HG03460 (cell line): ENCODE results near the gene C1orf167.

ENCODE experiments used
- ATAC-seq: cut with Tn5 transposase; IDR thresholded peaks from one replicate; pipeline ENCODE4 v1.9.1; 2021; ENCODE audit not compliant: unreplicated experiment

The C1orf167 gene, protein sequence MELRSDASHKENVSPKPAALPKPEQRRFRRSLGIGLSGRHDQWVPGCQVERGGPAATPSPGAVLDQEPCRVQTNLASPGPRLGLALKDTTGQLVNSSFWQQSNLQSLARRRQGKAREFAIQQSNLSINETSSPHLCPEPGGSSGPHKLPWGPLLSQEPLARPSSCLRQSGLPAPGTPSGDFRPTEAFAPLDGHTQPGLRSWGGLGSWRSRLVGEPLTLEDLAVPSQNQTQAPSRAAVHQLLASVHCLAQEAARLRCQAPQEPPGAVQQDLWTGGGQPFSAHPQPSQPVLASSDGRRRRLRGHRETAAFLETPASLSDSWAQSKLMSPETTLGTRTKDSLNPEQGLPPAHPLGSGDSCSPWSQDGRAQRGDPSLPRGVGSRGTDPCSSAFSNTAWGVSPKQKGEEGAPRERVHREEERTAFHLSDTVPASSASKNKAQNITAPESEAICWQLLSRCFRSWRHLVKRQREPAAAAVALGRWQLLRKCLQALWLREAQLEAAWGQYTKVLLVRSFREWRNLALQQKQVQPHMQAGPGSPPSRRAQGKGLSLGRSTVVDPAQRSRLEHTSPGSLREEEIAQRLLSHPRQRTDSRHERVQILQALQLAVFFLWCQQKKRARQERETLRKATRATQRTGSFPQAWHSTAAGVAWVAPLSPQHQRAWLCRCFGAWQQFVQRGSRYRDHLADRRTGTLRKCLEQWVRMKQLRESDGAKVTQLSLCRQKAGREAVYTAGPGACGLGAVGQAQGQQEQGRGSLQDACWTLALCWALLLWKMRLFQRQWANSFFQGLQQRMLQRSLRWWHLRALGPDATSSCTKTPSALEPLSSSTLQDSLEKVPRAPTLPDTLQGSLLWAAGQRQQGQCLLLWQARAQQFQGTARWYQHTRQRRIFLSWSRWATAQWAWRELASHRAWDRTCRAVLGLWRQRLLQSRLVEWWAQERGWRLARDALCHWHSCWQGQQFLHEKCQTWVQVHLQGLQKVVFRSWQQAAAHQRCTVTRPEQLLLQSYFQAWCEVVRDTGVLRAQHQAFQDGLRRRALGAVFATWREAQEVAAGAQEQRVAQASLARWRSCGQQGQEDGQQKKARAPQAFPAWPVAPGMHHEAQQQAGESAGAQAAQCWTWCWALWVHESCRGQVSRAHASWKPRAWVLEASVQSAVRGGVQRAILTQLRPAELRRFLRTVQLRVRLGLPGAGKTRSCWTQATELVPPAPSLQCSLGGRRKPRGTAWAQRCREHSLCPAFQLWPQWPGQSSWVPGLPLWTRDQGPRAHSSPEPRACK (N-terminal part only)

GRCh38 chr1:11761988-11762406 is at the start of gene C1orf167:
TSS of gene C1orf167 (plus strand) at chr1:11762193. CDS start at chr1:11764401, 2,208 bp downstream.
- ATAC-seq: no peak

- no peak for ATAC-seq
Observed at GRCh38 chr1:11712285-11712684, 49.7 kb upstream of the C1orf167 start.

DNA sequence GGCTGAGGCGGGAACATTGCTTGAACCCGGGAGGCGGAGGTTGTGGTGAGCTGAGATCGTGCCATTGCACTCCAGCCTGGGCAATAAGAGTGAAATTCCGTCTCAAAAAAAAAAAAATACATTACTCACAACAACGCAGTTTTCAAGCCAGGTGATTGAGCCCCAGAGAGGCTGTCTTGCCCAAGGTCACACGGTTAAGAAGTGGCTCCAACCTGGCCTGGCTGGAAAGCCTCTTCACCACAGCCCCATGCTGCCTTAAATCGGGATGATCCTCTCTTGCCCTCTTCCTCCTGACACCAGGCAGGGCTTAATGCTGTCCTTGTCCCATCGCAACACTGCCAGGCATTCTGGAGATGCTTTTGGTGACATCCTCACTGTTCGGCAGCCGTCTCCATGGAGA is 48.9 kb upstream of the C1orf167 start:
- ATAC-seq: no peak

DNA sequence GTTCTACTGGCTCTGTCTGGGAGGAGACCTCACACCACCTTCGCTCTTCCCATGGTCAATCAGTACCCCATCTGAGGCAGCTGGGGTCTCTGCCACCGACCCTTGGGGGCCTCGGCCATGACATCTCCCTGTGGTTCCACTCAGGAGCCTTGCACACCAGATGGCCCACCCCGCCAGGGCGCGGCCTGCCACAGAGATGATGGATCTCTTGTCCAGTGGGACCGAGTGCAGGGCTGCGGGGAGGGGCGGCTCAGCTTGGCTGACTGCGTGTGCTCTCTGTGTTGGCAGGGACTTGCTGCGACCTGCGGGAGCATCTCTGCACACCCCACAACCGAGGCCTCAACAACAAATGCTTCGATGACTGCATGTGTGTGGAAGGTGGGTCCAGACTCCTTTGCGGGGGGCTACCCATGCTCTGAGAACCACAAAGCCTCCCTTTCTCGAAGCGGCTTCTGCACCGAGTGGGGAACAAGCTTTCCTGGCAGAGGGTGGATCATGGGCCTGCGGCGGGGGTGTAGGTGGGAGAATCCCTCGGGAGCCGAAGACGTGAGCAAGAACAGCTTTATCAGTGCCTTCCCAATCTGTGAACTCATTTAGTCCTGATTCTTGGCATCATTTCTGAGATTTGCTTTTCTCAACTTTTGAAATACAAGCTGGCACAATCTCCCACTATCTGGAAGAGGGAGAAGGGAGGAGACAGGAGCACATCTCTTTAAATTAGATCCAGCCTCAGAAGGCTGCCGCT is 47.0 kb upstream of the C1orf167 start:
- ATAC-seq: no peak

GRCh38 chr1:11719313-11720032 is 42.5 kb upstream of the C1orf167 start:
- ATAC-seq: peak; percentile 54

DNA sequence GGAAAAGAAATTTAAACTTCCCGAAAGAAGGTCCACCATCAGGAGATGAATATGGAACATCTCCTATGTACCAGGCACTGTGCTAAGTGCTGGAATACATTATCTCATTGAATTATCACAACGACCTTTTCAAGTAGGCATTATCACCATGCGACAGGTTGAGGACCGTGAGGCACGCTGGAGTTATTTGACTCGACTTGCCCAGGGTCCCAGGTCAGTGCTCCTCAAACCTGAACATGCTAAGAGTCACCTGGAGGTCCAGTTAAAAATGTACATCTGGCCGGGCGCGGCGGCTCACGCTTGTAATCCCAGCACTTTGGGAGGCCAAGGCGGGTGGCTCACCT is 42.0 kb upstream of the C1orf167 start:
- no peak for ATAC-seq

DNA sequence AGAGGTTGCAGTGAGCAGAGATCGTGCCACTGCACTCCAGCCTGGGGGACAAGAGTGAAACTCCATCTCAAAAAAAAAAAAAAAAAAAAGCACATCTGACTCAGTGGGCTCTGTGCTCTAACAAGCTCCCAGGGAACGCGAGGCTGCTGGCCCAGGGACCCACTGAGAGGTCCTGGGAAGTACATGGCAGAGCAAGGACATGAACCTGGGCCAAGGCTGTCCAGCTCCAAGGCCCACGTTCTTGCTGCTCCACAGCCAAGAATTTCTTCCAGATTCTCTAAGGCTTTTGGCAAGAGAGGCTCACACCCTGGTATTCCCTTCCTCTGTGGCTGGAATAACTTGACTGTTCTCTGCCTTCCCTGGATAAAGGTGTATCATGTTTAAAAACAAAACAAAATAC is 41.5 kb upstream of the C1orf167 start:
- no peak for ATAC-seq

GRCh38 chr1:11721311-11721710 is 40.7 kb upstream of the C1orf167 start:
- no peak for ATAC-seq

DNA sequence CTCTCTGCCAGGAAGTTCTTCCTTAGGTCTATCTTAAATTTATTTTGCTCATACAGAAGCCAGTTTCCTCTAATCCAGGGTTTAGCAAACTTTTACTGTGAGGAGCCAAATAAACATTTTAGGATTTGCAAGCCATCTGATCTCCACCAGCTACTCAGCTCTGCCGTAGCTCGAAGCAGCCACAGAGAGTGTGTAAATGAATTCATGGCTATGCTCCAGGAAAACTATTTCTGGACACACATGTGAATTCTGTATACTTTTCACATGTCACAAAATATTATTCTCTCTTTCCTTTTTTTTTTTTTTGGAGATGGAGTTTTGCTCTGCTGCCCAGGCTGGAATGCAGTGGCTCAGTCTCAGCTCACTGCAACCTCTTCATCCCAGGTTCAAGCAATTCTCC is 39.5 kb upstream of the C1orf167 start:
- ATAC-seq: no peak

- no peak for ATAC-seq
Observed at GRCh38 chr1:11725616-11726015, 36.4 kb upstream of the C1orf167 start.

GRCh38 chr1:11727119-11727518 is 34.9 kb upstream of the C1orf167 start:
- no peak for ATAC-seq

- no peak for ATAC-seq
Observed at GRCh38 chr1:11728126-11728806, 33.7 kb upstream of the C1orf167 start.

GRCh38 chr1:11729155-11729497 is 32.9 kb upstream of the C1orf167 start:
- no peak for ATAC-seq

DNA sequence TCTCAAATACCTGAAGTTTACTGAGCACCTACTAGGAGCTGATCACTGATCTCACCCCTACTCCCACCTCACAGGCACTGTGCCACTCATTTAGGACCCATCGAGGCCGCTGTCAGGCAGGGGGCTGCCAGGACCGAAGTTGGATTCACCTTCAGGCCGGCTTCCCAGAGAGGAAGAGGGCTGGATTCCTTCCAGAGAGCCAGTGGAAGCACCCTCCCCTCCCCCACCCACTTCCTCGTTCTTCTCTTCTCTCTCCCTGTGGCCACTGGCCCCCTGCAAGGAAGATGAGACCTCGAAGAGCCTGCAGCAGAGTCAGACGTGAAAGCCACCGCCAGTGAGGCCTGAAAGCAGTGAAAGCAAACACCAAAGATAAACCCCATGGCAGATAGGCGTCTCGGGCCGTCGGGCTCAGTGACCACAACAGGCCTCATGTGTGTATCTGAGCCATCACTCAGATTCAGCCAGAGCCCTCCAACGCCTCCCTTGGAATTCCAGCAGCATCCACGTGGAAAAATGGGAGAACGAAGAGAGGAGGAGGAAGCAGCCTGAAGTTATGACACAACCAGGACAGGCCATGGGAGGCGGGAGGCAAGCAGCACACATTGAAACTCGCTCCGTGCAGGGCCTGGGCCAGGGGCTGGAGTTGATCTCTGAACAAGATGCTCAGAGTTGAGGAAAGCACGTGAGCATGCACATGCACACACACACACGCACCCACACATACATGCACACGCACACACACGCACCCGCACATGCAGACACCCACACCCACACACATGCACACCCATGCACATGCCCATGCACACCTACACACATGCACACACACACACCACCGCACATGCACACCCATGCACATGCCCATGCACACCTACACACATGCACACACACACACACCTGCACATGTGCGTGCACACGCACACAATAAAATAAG is 32.2 kb upstream of the C1orf167 start:
- no peak for ATAC-seq

GRCh38 chr1:11730429-11730891 is 31.5 kb upstream of the C1orf167 start:
- ATAC-seq: no peak

DNA sequence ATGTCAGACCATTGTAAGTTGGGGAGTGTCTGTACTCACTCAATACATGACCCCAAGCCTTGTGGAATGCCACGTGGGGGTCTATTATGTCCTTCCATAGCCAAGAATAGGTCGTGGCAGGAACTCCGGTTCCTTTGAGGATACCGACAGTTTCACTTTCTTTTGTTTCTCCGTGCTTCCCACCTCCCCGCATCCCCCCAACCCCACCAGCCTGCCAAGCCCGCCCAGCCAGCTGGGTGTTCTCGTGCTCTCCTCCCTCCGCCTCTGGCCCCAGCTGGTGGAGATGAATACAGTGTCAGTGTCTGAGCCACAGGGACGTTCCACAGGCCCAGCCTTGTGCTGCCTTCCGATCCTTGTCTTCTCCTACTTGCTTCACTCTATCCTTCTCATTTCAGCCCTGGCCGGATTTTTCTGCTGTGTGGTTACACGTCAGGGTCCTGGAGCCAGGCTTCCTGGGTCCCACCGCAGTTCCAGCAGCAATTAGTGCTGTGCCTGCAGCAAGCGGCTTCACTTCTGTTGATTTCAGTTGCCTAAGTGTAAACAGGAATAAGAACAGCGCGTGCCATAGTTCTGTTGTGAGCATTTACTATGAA is 30.2 kb upstream of the C1orf167 start:
- ATAC-seq: no peak

DNA sequence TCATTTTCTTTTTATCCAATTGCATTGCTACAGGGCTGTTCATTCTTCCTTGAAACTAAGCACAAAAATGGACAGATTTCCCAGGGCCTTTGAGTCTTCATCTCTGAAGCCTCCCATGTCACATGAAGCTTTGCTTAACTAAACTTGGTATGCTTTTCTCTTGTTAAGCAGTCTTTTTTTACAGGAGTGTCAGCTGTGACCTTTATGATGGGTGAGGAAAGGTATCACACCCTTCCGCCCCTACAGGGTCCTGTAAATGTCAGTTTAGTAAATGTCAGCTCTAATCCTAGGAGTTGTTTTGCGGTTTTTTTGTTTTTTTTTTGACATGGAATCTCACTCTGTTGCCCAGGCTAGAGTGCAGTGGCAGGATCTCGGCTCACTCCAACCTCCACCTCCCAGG is 28.7 kb upstream of the C1orf167 start:
- no peak for ATAC-seq

DNA sequence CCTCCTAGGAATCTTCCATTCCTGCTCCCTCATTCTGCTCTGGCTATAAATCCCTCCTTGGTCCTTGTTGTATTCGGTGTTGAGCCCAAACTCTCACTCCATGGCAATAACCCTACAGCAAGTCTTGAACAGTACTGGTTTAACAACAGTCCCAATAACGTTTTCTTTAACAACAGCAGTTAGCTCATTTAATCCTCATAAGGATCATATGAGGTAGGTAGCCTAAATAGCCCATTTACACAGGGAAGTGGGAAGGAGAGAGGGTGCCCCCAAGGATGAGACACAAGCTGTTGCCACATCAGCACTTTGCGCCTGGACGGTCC is 26.5 kb upstream of the C1orf167 start:
- no peak for ATAC-seq
